GM12878 (cell line): ENCODE measurements around the gene RELT. TPM values are rescaled to one million over a fixed set of nuclear protein-coding genes. Genes with fewer than 3 reads are reported as not detected.

Experiments
- ATAC-seq: fragments of 200-7000 bp; cut with Tn5 transposase; 3 replicates; pipeline ENCODE4 v1.9.1; 2020; ENCODE audit warnings: mild to moderate bottlenecking, moderate library complexity
- BruUV-seq: library from RNA; stranded (reverse); fragments of 400-500 nt; replicated peaks from 2 replicates; lab custom pipeline; 2021; lab: Mats Ljungman, UMichigan
- CTCF ChIA-PET: fragments of 300-600 bp; sonication (Branson Sonifier 250); formaldehyde crosslinking; extraction: SDS; loops from one replicate; lab custom pipeline; 2021; ENCODE audit warnings: inconsistent platforms; lab: Yijun Ruan, JAX
- POLR2A ChIA-PET: fragments of 350-600 bp; formaldehyde crosslinking; extraction: SDS; loops from one replicate; lab custom pipeline; 2021; ENCODE audit warnings: inconsistent platforms; lab: Charles Lee
- RAD21 ChIA-PET: fragments of 300-600 bp; sonication (Branson Sonifier 250); formaldehyde crosslinking; loops from one replicate; lab custom pipeline; 2023; ENCODE audit warnings: antibody characterized with exemption; ENCODE audit not compliant: unreplicated experiment; lab: Charles Lee
- SMC1A ChIA-PET: fragments of 300-600 bp; sonication (Branson Sonifier 250); formaldehyde crosslinking; loops from one replicate; lab custom pipeline; 2023; ENCODE audit not compliant: unreplicated experiment, uncharacterized antibody; lab: Charles Lee
- DNase-seq: peaks from one replicate; pipeline ENCODE4 v3.0.0-alpha.2; 2011; ENCODE audit warnings: low read depth, low spot score
- FAIRE-seq: peaks from 3 replicates; lab custom pipeline; 2011; peaks lifted over from hg19 to GRCh38; lab: Jason Lieb, UNC
- H2AFZ ChIP-seq: 2 replicates; pipeline ENCODE4 v1.6.0; 2011; ENCODE audit warnings: low read depth, low read length, control low read depth; ENCODE audit not compliant: control insufficient read depth
- H3K27ac ChIP-seq: 2 replicates; pipeline ENCODE4 v1.5.1; 2011; ENCODE audit warnings: control low read depth; ENCODE audit not compliant: control insufficient read depth, insufficient read depth
- H3K27me3 ChIP-seq, 2 experiments: replicated peaks in 1 of 2; 2 replicates each; pipeline versions ENCODE4 v1.6.0 to v1.6.1; 2011; ENCODE audit warnings: low read length in 1 of 2; ENCODE audit not compliant: control insufficient read depth in 2 of 2, insufficient read depth in 2 of 2
- H3K36me3 ChIP-seq, 2 experiments: 2 replicates each; pipeline ENCODE4 v1.5.1; 2011; ENCODE audit warnings: low read length in 1 of 2; ENCODE audit not compliant: control insufficient read depth in 2 of 2, insufficient read depth in 2 of 2
- H3K4me1 ChIP-seq: 2 replicates; pipeline ENCODE4 v1.6.1; 2011; ENCODE audit warnings: mild to moderate bottlenecking, low read length, moderate library complexity, mixed read lengths; ENCODE audit not compliant: control insufficient read depth, insufficient read depth
- H3K4me2 ChIP-seq: 2 replicates; pipeline ENCODE4 v1.6.0; 2011; ENCODE audit warnings: control low read depth; ENCODE audit not compliant: control insufficient read depth, insufficient read depth
- H3K4me3 ChIP-seq: fragments of 200-600 bp; sonication (generic); 2 replicates; pipeline ENCODE4 v1.5.1; 2016
- H3K79me2 ChIP-seq: 2 replicates; pipeline ENCODE4 v1.6.0; 2011; ENCODE audit warnings: low read length; ENCODE audit not compliant: control insufficient read depth, insufficient read depth
- H3K9ac ChIP-seq: 2 replicates; pipeline ENCODE4 v1.8.0; 2011; ENCODE audit warnings: low read length, control low read depth, mixed read lengths; ENCODE audit not compliant: control insufficient read depth, insufficient read depth
- H3K9me3 ChIP-seq: replicated peaks from 3 replicates; pipeline ENCODE4 v1.5.1; 2011; ENCODE audit warnings: mild to moderate bottlenecking, low read length; ENCODE audit not compliant: control insufficient read depth, insufficient read depth
- H4K20me1 ChIP-seq: 2 replicates; pipeline ENCODE4 v1.6.0; 2011; ENCODE audit not compliant: control insufficient read depth, insufficient read depth
- EED ChIP-seq: sonication (generic); IDR thresholded peaks from 2 replicates; pipeline ENCODE4 v1.6.1; 2016; ENCODE audit warnings: antibody characterized with exemption, low read depth
- GABPA ChIP-seq: IDR thresholded peaks from 2 replicates; pipeline ENCODE4 v1.6.1; 2014; ENCODE audit warnings: antibody characterized with exemption, low read depth, mild to moderate bottlenecking, inconsistent platforms
- HDAC6 ChIP-seq: fragments of 200-600 bp; sonication (generic); IDR thresholded peaks from one replicate; pipeline ENCODE4 v1.8.0; 2017; ENCODE audit warnings: antibody characterized with exemption; ENCODE audit not compliant: unreplicated experiment
- NR2F1 ChIP-seq: fragments of 450-650 bp; conservative IDR thresholded peaks from 2 replicates; pipeline ENCODE4 v1.6.1; 2017; ENCODE audit warnings: mild to moderate bottlenecking
- SREBF1 ChIP-seq: IDR thresholded peaks from 2 replicates; pipeline ENCODE4 v1.6.1; 2012; ENCODE audit warnings: mild to moderate bottlenecking, low read length
- SUPT20H ChIP-seq: IDR thresholded peaks from 2 replicates; pipeline ENCODE4 v1.6.1; 2011; ENCODE audit warnings: low read depth, mild to moderate bottlenecking, low read length, moderate library complexity, borderline replicate concordance; ENCODE audit not compliant: control insufficient read depth
- ZNF384 ChIP-seq: IDR thresholded peaks from 2 replicates; pipeline ENCODE4 v1.6.1; 2012; ENCODE audit warnings: low read depth, mild to moderate bottlenecking, low read length, improper control_type of control experiment, borderline replicate concordance
- WGBS: methylation state at CpG from one replicate; pipeline ENCODE4 v1.1.6; 2016; ENCODE audit warnings: low lambda C conversion rate; ENCODE audit not compliant: insufficient replicate concordance, insufficient coverage; ENCODE audit errors: missing lambda C conversion rate; 5-methylcytosine and 5-hydroxymethylcytosine counted together
- in situ Hi-C: fragments of 300-500 bp; cut with MboI; formaldehyde crosslinking; loops from 9 replicates; pipeline ENCODE4 v1.14.3; 2018; ENCODE audit warnings: mixed read lengths
- intact Hi-C: fragments of 100-400 bp; cut with micrococcal nuclease; formaldehyde crosslinking; loops from one replicate; pipeline ENCODE4 v1.14.2; 2022; ENCODE audit not compliant: unreplicated experiment
- polyA plus RNA-seq, 11 experiments: library from polyadenylated mRNA; depleted of rRNA in 4 of 11; unstranded in 6 of 11; stranded (reverse) in 5 of 11; fragments of >200 nt; fragmentation: Nextera tagmentation in 4 of 11; fragmentation: Illumina TruSeq in 1 of 11; extraction: Ambion mirVana in 4 of 11; extraction: Trizol in 1 of 11; gene quantifications; 1 replicate in 1 of 11; 2 replicates in 10 of 11; pipeline versions ENCODE4 v1.2.1 to v1.2.3, GENCODE V29; 2011 to 2016; ENCODE audit warnings: inconsistent platforms in 2 of 11, missing spikeins in 2 of 11, low read depth in 1 of 11
- total RNA-seq, 4 experiments: library from RNA; depleted of rRNA in 3 of 4; stranded (reverse); fragments of >200 nt in 3 of 4; fragmentation: Illumina TruSeq in 1 of 4; extraction: Trizol in 1 of 4; gene quantifications; 2 replicates each; pipeline versions ENCODE4 v1.2.1 to v1.2.3, GENCODE V29; 2013 to 2021
- TF ChIP-seq, protein P1 (sequence below): fragments of 450-650 bp; IDR thresholded peaks from 2 replicates; pipeline ENCODE4 v1.6.1; 2017; ENCODE audit warnings: borderline replicate concordance
- TF ChIP-seq, protein P2 (sequence below): fragments of 450-650 bp; IDR thresholded peaks from 2 replicates; pipeline ENCODE4 v1.6.1; 2016; ENCODE audit warnings: mild to moderate bottlenecking, moderate library complexity, borderline replicate concordance
- TF ChIP-seq, protein P3 (sequence below): IDR thresholded peaks from 2 replicates; pipeline ENCODE4 v1.6.1; 2012; ENCODE audit warnings: low read depth, low read length, improper control_type of control experiment
- TF ChIP-seq, protein P4 (sequence below): IDR thresholded peaks from 2 replicates; pipeline ENCODE4 v1.6.1; 2011; ENCODE audit warnings: borderline replicate concordance, low read depth, mild to moderate bottlenecking, moderate library complexity, mixed read lengths, low read length; ENCODE audit not compliant: insufficient read depth; ENCODE audit errors: extremely low read length
- TF ChIP-seq, protein P5 (sequence below): fragments of 450-650 bp; IDR thresholded peaks from 2 replicates; pipeline ENCODE4 v1.6.1; 2017; ENCODE audit warnings: antibody characterized with exemption, mild to moderate bottlenecking, moderate library complexity

Gene RELT
- total and polyA plus RNA-seq, 10 of the 15 experiments (the other 5 are each of a cell fraction or from before 2014, with no cell fraction given): 1.2 to 28.5 (median 10.8) TPM

DNA sequence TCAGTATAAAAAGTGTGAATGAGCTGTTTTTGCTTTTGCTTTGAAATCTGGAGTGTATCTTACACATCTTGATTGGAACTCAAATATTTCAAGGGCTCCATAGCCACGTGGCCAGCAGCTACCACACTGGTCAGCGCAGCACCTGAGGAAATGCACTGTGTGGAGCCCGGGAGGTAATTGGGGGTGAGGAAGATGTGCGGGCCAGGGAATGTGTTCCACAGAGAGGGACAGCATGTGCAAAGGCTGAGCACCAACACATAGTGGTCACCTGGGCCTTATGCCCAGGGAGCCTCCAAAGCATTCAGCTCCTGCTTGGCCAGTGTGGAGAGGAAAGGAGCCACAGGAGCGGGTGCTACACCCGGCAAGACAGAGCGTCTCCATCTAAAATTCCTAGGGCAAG is 20.8 kb downstream of the RELT start:
- intact Hi-C loops (no loop called here), in situ Hi-C loops (no loop called here)
- BruUV-seq: TSS peak; percentile 32
- no peak for FAIRE-seq
- ChIA-PET RAD21 (interaction anchor here (0.7 to 1.4 kb wide), 4 partner anchors 12 to 90 kb away, joined by 3 to 6 read pairs (median 3); no protein-coding TSS in a partner anchor), SMC1A (interaction anchor here (1.4 to 3.8 kb wide), 3 partner anchors 14 to 264 kb away, joined by 4 to 19 read pairs (median 8); no protein-coding TSS in a partner anchor), CTCF (interaction anchor here (0.6 to 25.6 kb wide), 7 partner anchors 12 to 264 kb away, joined by 3 to 400 read pairs (median 3); no protein-coding TSS in a partner anchor), POLR2A (interaction anchor here (0.6 to 0.9 kb wide), 4 partner anchors 20 to 393 kb away, joined by 3 to 5 read pairs (median 3); no protein-coding TSS in a partner anchor)
- Histone ChIP-seq H4K20me1 (no peaks in the 10 kb centered on the region), H3K79me2 (no peaks in the 10 kb centered on the region), H3K9me3 (no peaks in the 10 kb centered on the region), H3K9ac (no peak overlapping the region), H3K4me1 (no peaks in the 10 kb centered on the region), H3K36me3 (peaks cover 25 to 50% of the 10 kb centered on the region in 2 experiments), H2AFZ (no peak overlapping the region), H3K4me2 (no peak overlapping the region), H3K27me3 (no peaks in the 10 kb centered on the region), H3K27ac (no peak overlapping the region), H3K4me3 (no peak overlapping the region)
- WGBS: 93% methylated on average over 7 of the region's 7 CpGs
- ATAC-seq: no peak
- no peak for DNase-seq
- no peak for TF ChIP-seq GABPA
- TF ChIP-seq ZNF384: no peak
- TF ChIP-seq EED: no peak
- TF ChIP-seq, protein P1, sequence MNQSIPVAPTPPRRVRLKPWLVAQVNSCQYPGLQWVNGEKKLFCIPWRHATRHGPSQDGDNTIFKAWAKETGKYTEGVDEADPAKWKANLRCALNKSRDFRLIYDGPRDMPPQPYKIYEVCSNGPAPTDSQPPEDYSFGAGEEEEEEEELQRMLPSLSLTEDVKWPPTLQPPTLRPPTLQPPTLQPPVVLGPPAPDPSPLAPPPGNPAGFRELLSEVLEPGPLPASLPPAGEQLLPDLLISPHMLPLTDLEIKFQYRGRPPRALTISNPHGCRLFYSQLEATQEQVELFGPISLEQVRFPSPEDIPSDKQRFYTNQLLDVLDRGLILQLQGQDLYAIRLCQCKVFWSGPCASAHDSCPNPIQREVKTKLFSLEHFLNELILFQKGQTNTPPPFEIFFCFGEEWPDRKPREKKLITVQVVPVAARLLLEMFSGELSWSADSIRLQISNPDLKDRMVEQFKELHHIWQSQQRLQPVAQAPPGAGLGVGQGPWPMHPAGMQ: no peak
- TF ChIP-seq, protein P2, sequence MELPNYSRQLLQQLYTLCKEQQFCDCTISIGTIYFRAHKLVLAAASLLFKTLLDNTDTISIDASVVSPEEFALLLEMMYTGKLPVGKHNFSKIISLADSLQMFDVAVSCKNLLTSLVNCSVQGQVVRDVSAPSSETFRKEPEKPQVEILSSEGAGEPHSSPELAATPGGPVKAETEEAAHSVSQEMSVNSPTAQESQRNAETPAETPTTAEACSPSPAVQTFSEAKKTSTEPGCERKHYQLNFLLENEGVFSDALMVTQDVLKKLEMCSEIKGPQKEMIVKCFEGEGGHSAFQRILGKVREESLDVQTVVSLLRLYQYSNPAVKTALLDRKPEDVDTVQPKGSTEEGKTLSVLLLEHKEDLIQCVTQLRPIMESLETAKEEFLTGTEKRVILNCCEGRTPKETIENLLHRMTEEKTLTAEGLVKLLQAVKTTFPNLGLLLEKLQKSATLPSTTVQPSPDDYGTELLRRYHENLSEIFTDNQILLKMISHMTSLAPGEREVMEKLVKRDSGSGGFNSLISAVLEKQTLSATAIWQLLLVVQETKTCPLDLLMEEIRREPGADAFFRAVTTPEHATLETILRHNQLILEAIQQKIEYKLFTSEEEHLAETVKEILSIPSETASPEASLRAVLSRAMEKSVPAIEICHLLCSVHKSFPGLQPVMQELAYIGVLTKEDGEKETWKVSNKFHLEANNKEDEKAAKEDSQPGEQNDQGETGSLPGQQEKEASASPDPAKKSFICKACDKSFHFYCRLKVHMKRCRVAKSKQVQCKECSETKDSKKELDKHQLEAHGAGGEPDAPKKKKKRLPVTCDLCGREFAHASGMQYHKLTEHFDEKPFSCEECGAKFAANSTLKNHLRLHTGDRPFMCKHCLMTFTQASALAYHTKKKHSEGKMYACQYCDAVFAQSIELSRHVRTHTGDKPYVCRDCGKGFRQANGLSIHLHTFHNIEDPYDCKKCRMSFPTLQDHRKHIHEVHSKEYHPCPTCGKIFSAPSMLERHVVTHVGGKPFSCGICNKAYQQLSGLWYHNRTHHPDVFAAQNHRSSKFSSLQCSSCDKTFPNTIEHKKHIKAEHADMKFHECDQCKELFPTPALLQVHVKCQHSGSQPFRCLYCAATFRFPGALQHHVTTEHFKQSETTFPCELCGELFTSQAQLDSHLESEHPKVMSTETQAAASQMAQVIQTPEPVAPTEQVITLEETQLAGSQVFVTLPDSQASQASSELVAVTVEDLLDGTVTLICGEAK: no peak
- TF ChIP-seq SREBF1: no peak
- TF ChIP-seq HDAC6: no peak
- no peak for TF ChIP-seq NR2F1
- TF ChIP-seq, protein P3, sequence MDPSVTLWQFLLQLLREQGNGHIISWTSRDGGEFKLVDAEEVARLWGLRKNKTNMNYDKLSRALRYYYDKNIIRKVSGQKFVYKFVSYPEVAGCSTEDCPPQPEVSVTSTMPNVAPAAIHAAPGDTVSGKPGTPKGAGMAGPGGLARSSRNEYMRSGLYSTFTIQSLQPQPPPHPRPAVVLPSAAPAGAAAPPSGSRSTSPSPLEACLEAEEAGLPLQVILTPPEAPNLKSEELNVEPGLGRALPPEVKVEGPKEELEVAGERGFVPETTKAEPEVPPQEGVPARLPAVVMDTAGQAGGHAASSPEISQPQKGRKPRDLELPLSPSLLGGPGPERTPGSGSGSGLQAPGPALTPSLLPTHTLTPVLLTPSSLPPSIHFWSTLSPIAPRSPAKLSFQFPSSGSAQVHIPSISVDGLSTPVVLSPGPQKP: no peak
- TF ChIP-seq, protein P4, sequence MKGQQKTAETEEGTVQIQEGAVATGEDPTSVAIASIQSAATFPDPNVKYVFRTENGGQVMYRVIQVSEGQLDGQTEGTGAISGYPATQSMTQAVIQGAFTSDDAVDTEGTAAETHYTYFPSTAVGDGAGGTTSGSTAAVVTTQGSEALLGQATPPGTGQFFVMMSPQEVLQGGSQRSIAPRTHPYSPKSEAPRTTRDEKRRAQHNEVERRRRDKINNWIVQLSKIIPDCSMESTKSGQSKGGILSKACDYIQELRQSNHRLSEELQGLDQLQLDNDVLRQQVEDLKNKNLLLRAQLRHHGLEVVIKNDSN: no peak
- no peak for TF ChIP-seq SUPT20H
- TF ChIP-seq, protein P5, sequence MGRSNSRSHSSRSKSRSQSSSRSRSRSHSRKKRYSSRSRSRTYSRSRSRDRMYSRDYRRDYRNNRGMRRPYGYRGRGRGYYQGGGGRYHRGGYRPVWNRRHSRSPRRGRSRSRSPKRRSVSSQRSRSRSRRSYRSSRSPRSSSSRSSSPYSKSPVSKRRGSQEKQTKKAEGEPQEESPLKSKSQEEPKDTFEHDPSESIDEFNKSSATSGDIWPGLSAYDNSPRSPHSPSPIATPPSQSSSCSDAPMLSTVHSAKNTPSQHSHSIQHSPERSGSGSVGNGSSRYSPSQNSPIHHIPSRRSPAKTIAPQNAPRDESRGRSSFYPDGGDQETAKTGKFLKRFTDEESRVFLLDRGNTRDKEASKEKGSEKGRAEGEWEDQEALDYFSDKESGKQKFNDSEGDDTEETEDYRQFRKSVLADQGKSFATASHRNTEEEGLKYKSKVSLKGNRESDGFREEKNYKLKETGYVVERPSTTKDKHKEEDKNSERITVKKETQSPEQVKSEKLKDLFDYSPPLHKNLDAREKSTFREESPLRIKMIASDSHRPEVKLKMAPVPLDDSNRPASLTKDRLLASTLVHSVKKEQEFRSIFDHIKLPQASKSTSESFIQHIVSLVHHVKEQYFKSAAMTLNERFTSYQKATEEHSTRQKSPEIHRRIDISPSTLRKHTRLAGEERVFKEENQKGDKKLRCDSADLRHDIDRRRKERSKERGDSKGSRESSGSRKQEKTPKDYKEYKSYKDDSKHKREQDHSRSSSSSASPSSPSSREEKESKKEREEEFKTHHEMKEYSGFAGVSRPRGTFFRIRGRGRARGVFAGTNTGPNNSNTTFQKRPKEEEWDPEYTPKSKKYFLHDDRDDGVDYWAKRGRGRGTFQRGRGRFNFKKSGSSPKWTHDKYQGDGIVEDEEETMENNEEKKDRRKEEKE: no peak
